OCI-LY1 (cell line): Measurements from ENCODE around the gene PRR5L.

Experiments
- CTCF ChIP-seq: fragments of 200-600 bp; sonication (generic), shearing (Covaris generic); IDR thresholded peaks from 2 replicates; pipeline ENCODE4 v1.5.1; 2017; ENCODE audit warnings: mild to moderate bottlenecking, antibody characterized with exemption, low read length, moderate library complexity, mixed read lengths
- EZH2 ChIP-seq: fragments of 200-600 bp; sonication (generic), shearing (Covaris generic); IDR thresholded peaks from 2 replicates; pipeline ENCODE4 v1.8.0; 2017; ENCODE audit warnings: borderline replicate concordance, mixed run types, mild to moderate bottlenecking, antibody characterized with exemption, low read length, moderate library complexity, mixed read lengths

DNA sequence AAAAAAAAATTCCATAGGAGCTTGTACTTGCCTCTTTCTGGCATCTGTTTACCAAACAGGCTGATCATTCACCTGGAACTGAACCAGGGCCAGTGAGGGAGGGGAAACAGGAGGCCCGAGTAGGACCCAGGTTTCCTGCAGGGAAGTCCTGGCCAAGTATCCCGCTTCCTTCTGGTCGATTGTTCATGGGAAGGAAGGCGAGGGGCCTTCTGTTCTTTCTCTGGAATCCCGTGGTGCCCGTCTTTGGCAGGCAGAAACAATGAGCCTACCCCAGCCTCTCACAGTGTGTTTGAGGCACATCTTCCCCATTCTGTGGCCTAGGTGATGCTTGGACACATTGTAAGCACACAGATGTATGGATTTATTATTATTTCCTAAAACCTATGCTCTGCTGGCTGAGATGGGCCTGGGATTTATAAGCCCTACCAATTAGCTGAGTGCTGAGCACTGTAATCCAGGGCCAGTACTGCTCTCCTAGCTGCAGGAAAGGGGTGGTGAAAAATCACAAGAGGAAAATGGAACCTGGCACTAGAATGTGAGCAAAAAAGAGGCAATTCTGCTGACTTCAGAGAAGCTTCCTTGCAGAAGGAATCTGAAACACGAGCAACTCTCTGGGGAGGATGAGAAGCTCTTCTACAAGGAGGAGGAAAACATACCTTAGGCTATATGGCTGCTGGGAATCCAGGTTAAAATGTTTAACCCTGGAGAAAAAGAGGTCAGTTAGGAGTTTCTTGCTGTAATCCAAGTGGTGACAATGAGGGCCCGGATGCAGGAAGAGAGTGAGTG, 53.5 kb downstream of the PRR5L start:
- TF ChIP-seq CTCF (no peak), EZH2 (no peak)
